SK-N-SH (cell line): ENCODE results near the gene ABR. TPM values are rescaled to one million over a fixed set of nuclear protein-coding genes. Genes with fewer than 3 reads are reported as not detected.

Experiments used
- CTCF ChIA-PET: fragments of 300-600, 350-600 bp; formaldehyde crosslinking; extraction: SDS; loops from one replicate; lab custom pipeline; 2021; lab: Yijun Ruan, JAX
- POLR2A ChIA-PET: fragments of 350-600 bp; sonication (Branson Sonifier 250); formaldehyde crosslinking; extraction: SDS; loops from one replicate; lab custom pipeline; 2020; ENCODE audit warnings: antibody characterized with exemption, inconsistent platforms; lab: Yijun Ruan, JAX
- DNase-seq: peaks from one replicate; pipeline ENCODE4 v3.0.0; 2012
- H2AFZ ChIP-seq: fragments of 200-600 bp; sonication (generic); 2 replicates; pipeline ENCODE4 v1.8.1; 2016; ENCODE audit warnings: antibody characterized with exemption, mild to moderate bottlenecking, low read depth
- H3F3A ChIP-seq: fragments of 200-600 bp; sonication (generic); replicated peaks from 2 replicates; pipeline ENCODE3; 2016; ENCODE audit warnings: antibody characterized with exemption, mild to moderate bottlenecking; ENCODE audit not compliant: insufficient read depth
- H3K27ac ChIP-seq, 2 experiments: fragments of 200-500 bp in 1 of 2; fragments of 200-600 bp in 1 of 2; sonication (Bioruptor generic) in 1 of 2; sonication (generic), shearing (Covaris generic) in 1 of 2; 2 replicates each; pipeline versions ENCODE4 v1.5.1 to v1.6.1; 2014 to 2016; ENCODE audit warnings: low read depth in 2 of 2, inconsistent platforms in 1 of 2, low read length in 1 of 2, mild to moderate bottlenecking in 1 of 2, mixed read lengths in 1 of 2
- H3K27me3 ChIP-seq: fragments of 200-600 bp; sonication (generic), shearing (Covaris generic); 2 replicates; pipeline ENCODE4 v1.6.1; 2016; ENCODE audit warnings: mixed run types; ENCODE audit not compliant: insufficient read depth
- H3K36me3 ChIP-seq, 2 experiments: fragments of 200-500 bp in 1 of 2; fragments of 200-600 bp in 1 of 2; sonication (Bioruptor generic) in 1 of 2; sonication (generic) in 1 of 2; replicated peaks in 1 of 2; 2 replicates each; pipeline versions ENCODE3 to v1.5.1; 2014 to 2016; ENCODE audit warnings: low read length in 1 of 2, mild to moderate bottlenecking in 1 of 2; ENCODE audit not compliant: insufficient read depth in 2 of 2, control insufficient read depth in 1 of 2
- H3K4me1 ChIP-seq, 2 experiments: fragments of 200-500 bp in 1 of 2; fragments of 200-600 bp in 1 of 2; sonication (Bioruptor generic) in 1 of 2; sonication (generic), shearing (Covaris generic) in 1 of 2; 2 replicates each; pipeline versions ENCODE4 v1.5.1 to v1.6.1; 2014 to 2016; ENCODE audit warnings: low read depth in 1 of 2, low read length in 1 of 2, mixed run types in 1 of 2; ENCODE audit not compliant: insufficient read depth in 2 of 2, control insufficient read depth in 1 of 2
- H3K4me2 ChIP-seq: fragments of 200-600 bp; sonication (generic), shearing (Covaris generic); 2 replicates; pipeline ENCODE4 v1.6.1; 2017; ENCODE audit warnings: mixed run types
- H3K4me3 ChIP-seq, 2 experiments: fragments of 200-500 bp in 1 of 2; fragments of 200-600 bp in 1 of 2; sonication (Bioruptor generic) in 1 of 2; sonication (generic), shearing (Covaris generic) in 1 of 2; 2 replicates each; pipeline versions ENCODE4 v1.5.1 to v1.8.1; 2014 to 2016; ENCODE audit warnings: low read depth in 2 of 2, inconsistent platforms in 1 of 2, low read length in 1 of 2, mild to moderate bottlenecking in 1 of 2, mixed read lengths in 1 of 2, moderate library complexity in 1 of 2
- H3K79me2 ChIP-seq: fragments of 200-600 bp; sonication (generic); 2 replicates; pipeline ENCODE4 v1.8.1; 2017; ENCODE audit warnings: mild to moderate bottlenecking; ENCODE audit not compliant: insufficient read depth
- H3K9ac ChIP-seq: fragments of 200-600 bp; sonication (generic); 2 replicates; pipeline ENCODE4 v1.6.1; 2017; ENCODE audit warnings: mixed run types
- H3K9me2 ChIP-seq: fragments of 200-600 bp; sonication (generic); 2 replicates; pipeline ENCODE4 v1.6.1; 2017; ENCODE audit warnings: mixed run types
- H3K9me3 ChIP-seq: fragments of 200-600 bp; sonication (generic); 2 replicates; pipeline ENCODE4 v1.6.1; 2017; ENCODE audit warnings: mixed run types, mild to moderate bottlenecking, moderate library complexity
- H4K20me1 ChIP-seq: fragments of 200-600 bp; sonication (generic); 2 replicates; pipeline ENCODE4 v1.6.1; 2017; ENCODE audit warnings: mild to moderate bottlenecking, mixed run types; ENCODE audit not compliant: insufficient read depth
- CHD2 ChIP-seq: fragments of 150-350 bp; IDR thresholded peaks from 2 replicates; pipeline ENCODE4 v1.6.1; 2018; ENCODE audit warnings: low read length; ENCODE audit not compliant: partially characterized antibody
- EP300 ChIP-seq, 2 experiments: IDR thresholded peaks; 2 replicates each; pipeline versions ENCODE4 v1.4.0 to v1.6.1; 2012; ENCODE audit warnings: borderline replicate concordance in 1 of 2, low read depth in 1 of 2, low read length in 1 of 2
- EZH2phosphoT487 ChIP-seq: fragments of 200-600 bp; sonication (generic); IDR thresholded peaks from 2 replicates; pipeline ENCODE4 v1.6.1; 2017; ENCODE audit warnings: low read depth, mixed run types, mild to moderate bottlenecking, antibody characterized with exemption, moderate library complexity, borderline replicate concordance
- FOXJ3 ChIP-seq: sonication (generic); formaldehyde crosslinking; IDR thresholded peaks from 2 replicates; pipeline ENCODE4 v1.5.1; 2020; ENCODE audit warnings: mild to moderate bottlenecking, missing genetic modification reagents
- FOXM1 ChIP-seq: IDR thresholded peaks from 2 replicates; pipeline ENCODE4 v1.4.0; 2012; ENCODE audit warnings: low read depth, mild to moderate bottlenecking
- GABPA ChIP-seq: IDR thresholded peaks from 2 replicates; pipeline ENCODE4 v1.4.0; 2012; ENCODE audit warnings: low read depth, mild to moderate bottlenecking
- GATA2 ChIP-seq: sonication (generic); formaldehyde crosslinking; IDR thresholded peaks from 2 replicates; pipeline ENCODE4 v1.5.0; 2020; ENCODE audit warnings: mild to moderate bottlenecking, missing genetic modification reagents
- IRF3 ChIP-seq: fragments of 150-350 bp; IDR thresholded peaks from 2 replicates; pipeline ENCODE4 v1.6.1; 2016; ENCODE audit warnings: mild to moderate bottlenecking, low read depth, low read length
- MAX ChIP-seq: IDR thresholded peaks from 2 replicates; pipeline ENCODE4 v1.4.0; 2012; ENCODE audit warnings: low read depth
- NRF1 ChIP-seq: IDR thresholded peaks from 2 replicates; pipeline ENCODE4 v1.6.1; 2012; ENCODE audit warnings: low read depth, mild to moderate bottlenecking, low read length
- RCOR1 ChIP-seq: fragments of 150-350 bp; IDR thresholded peaks from 2 replicates; pipeline ENCODE4 v1.6.1; 2017; ENCODE audit warnings: antibody characterized with exemption, low read length
- RXRA ChIP-seq: IDR thresholded peaks from 2 replicates; pipeline ENCODE4 v1.4.0; 2012; ENCODE audit warnings: low read depth, mild to moderate bottlenecking, borderline replicate concordance
- SIN3A ChIP-seq: IDR thresholded peaks from 2 replicates; pipeline ENCODE4 v1.6.1; 2012; ENCODE audit warnings: low read depth, mild to moderate bottlenecking, low read length, moderate library complexity, borderline replicate concordance
- TAF1 ChIP-seq: IDR thresholded peaks from 2 replicates; pipeline ENCODE4 v1.6.1; 2012; ENCODE audit warnings: low read depth, mild to moderate bottlenecking, low read length, moderate library complexity, borderline replicate concordance
- TCF12 ChIP-seq: IDR thresholded peaks from 2 replicates; pipeline ENCODE4 v1.4.0; 2012
- USF2 ChIP-seq: fragments of 150-350 bp; IDR thresholded peaks from 2 replicates; pipeline ENCODE4 v1.6.1; 2017; ENCODE audit warnings: antibody characterized with exemption, low read length, low read depth, borderline replicate concordance
- YY1 ChIP-seq: IDR thresholded peaks from 2 replicates; pipeline ENCODE4 v1.4.0; 2012; ENCODE audit warnings: low read depth, mild to moderate bottlenecking
- ZBTB33 ChIP-seq: IDR thresholded peaks from 2 replicates; pipeline ENCODE4 v1.4.0; 2012; ENCODE audit warnings: low read depth, borderline replicate concordance
- WGBS: methylation state at CpG from one replicate; pipeline ENCODE4 v1.1.6; 2017; ENCODE audit warnings: low lambda C conversion rate; 5-methylcytosine and 5-hydroxymethylcytosine counted together
- polyA plus RNA-seq, 3 experiments: library from polyadenylated mRNA; depleted of rRNA; stranded (reverse); fragments of >200 nt; gene quantifications; 2 replicates each; pipeline ENCODE4 v1.2.3, GENCODE V29; 2012

The ABR gene
- polyA plus RNA-seq, 1 of the 3 experiments (the other 2 are of a cell fraction) = 117 TPM

GRCh38 chr17:1008008-1008761 is 171.6 kb downstream of the ABR start:
- Histone ChIP-seq H2AFZ (no peak overlapping the region), H3K4me1 (peaks cover 7 to 22% of the 10 kb centered on the region in 2 experiments; a peak in 3 of 4 replicates), H3K4me3 (no peak overlapping the region), H4K20me1 (peaks cover 32% of the 10 kb centered on the region), H3K4me2 (no peak overlapping the region), H3K27me3 (no peaks in the 10 kb centered on the region), H3K36me3 (peaks cover 20 to 54% of the 10 kb centered on the region in 2 experiments), H3K79me2 (no peaks in the 10 kb centered on the region), H3K27ac (no peak overlapping the region), H3K9me2 (no peaks in the 10 kb centered on the region), H3K9ac (no peak overlapping the region), H3K9me3 (no peaks in the 10 kb centered on the region), H3F3A (peaks cover 17% of the 10 kb centered on the region)
- WGBS = 98% methylated on average over 18 of the region's 21 CpGs
- ChIA-PET POLR2A (no interaction called here), CTCF (interaction anchor here (1.7 to 2.3 kb wide), 2 partner anchors 9 to 11 kb away, joined by 8 to 9 read pairs; partner anchors contain the start of gene TIMM22)
- TF ChIP-seq FOXJ3 (CRISPR knock-in tag) (no peak), TCF12 (no peak), YY1 (no peak), IRF3 (no peak), RCOR1 (no peak), FOXM1 (no peak), TAF1 (no peak), CHD2 (no peak), MAX (no peak), NRF1 (no peak), SIN3A (no peak), RXRA (no peak)
- DNase-seq = peak; percentile 19

GRCh38 chr17:1007310-1008007 is 172.3 kb downstream of the ABR start:
- TF ChIP-seq ZBTB33 (no peak), CHD2 (no peak), MAX (no peak), GATA2 (no peak), FOXJ3 (CRISPR knock-in tag) (no peak), EZH2phosphoT487 (no peak), TCF12 (no peak), NRF1 (no peak), USF2 (no peak), EP300 (IDR thresholded peaks at IDR 0.05; ENCODE audit: borderline replicate concordance in 1 of 2, low read depth in 1 of 2, low read length in 1 of 2) (no peak), GABPA (no peak)
- H3K27ac ChIP-seq = no peak overlapping the region
- H3K27me3 ChIP-seq = no peaks in the 10 kb centered on the region
- no peak overlapping the region for H2AFZ ChIP-seq
- H3F3A ChIP-seq = peaks cover 25% of the 10 kb centered on the region
- DNase-seq = peak; percentile 30
- H3K4me2 ChIP-seq = no peak overlapping the region
- H3K36me3 ChIP-seq = peaks cover 20 to 57% of the 10 kb centered on the region in 2 experiments
- H3K9me2 ChIP-seq = no peaks in the 10 kb centered on the region
- H4K20me1 ChIP-seq = peaks cover 38% of the 10 kb centered on the region
- no peaks in the 10 kb centered on the region for H3K9me3 ChIP-seq
- ChIA-PET CTCF (interaction anchor here (1.7 to 2.3 kb wide), 2 partner anchors 8 to 10 kb away, joined by 8 to 9 read pairs; partner anchors contain the start of gene TIMM22), POLR2A (no interaction called here)
- peaks cover 10 to 26% of the 10 kb centered on the region in 2 experiments; a peak in 3 of 4 replicates for H3K4me1 ChIP-seq
- H3K4me3 ChIP-seq = no peak overlapping the region
- no peak overlapping the region for H3K9ac ChIP-seq
- H3K79me2 ChIP-seq = no peaks in the 10 kb centered on the region
- WGBS = 90% methylated on average over 11 of the region's 16 CpGs
